Activated CD4-positive, CD25-positive, alpha-beta regulatory T cell treated with anti-CD3 and anti-CD28 coated beads, Interleukin-2, amount 50 U/mL, for 24 hours (primary cell): ENCODE measurements around the gene CHM.
"Not testable (repeated sequence)": the region's sequence is repeated elsewhere in the genome, so short reads cannot be mapped to it uniquely, and the experiment has no call there.

ENCODE experiments used
- ATAC-seq, 2 donors: fragments of 150-1000 bp; cut with Tn5 transposase; one replicate each; pipeline ENCODE4 v1.10.0; 2021; ENCODE audit warnings: mild to moderate bottlenecking in 1 of 2, moderate library complexity in 1 of 2

CHM gene

GRCh38 chrX:85995641-85996040, 51.7 kb downstream of the CHM start:
- ATAC-seq, result no peak

GRCh38 chrX:85994797-85995196, 52.6 kb downstream of the CHM start:
- no peak for ATAC-seq

- ATAC-seq, result no peak
Observed at GRCh38 chrX:85994228-85994627, 53.1 kb downstream of the CHM start.

- ATAC-seq, result no peak
Observed at GRCh38 chrX:85993539-85994197, 53.7 kb downstream of the CHM start.

GRCh38 chrX:85992811-85993229, 54.5 kb downstream of the CHM start:
- peak; percentile 76 to 85 for ATAC-seq

- no peak for ATAC-seq
Observed at GRCh38 chrX:85988353-85988752, 59.0 kb downstream of the CHM start.

GRCh38 chrX:85980286-85980685, 67.1 kb downstream of the CHM start:
- peak in 1 of 2 donors; percentile 24 for ATAC-seq

GRCh38 chrX:85977218-85977617, 70.1 kb downstream of the CHM start:
- no peak for ATAC-seq

GRCh38 chrX:85972351-85972750, 75.0 kb downstream of the CHM start:
- not testable (repeated sequence) for ATAC-seq

- ATAC-seq, result no peak
Observed at GRCh38 chrX:85964744-85965143, 82.6 kb downstream of the CHM start.

GRCh38 chrX:85963736-85964135, 83.6 kb downstream of the CHM start:
- ATAC-seq, result no peak

- no peak for ATAC-seq
Observed at GRCh38 chrX:85955510-85955909, 91.8 kb downstream of the CHM start.

- not testable (repeated sequence) for ATAC-seq
Observed at GRCh38 chrX:85944751-85945150, 102.6 kb downstream of the CHM start.

- no peak for ATAC-seq
Observed at GRCh38 chrX:85941275-85941674, 106.1 kb downstream of the CHM start.

- ATAC-seq, result not testable (repeated sequence)
Observed at GRCh38 chrX:85939942-85940341, 107.4 kb downstream of the CHM start.

GRCh38 chrX:85934399-85934798, 113.0 kb downstream of the CHM start:
- not testable (repeated sequence) for ATAC-seq

GRCh38 chrX:85930099-85930498, 117.3 kb downstream of the CHM start:
- ATAC-seq, result no peak

- no peak for ATAC-seq
Observed at GRCh38 chrX:85928606-85929005, 118.8 kb downstream of the CHM start.

GRCh38 chrX:85927740-85928139, 119.6 kb downstream of the CHM start:
- no peak for ATAC-seq

- no peak for ATAC-seq
Observed at GRCh38 chrX:85922821-85923220, 124.5 kb downstream of the CHM start.

GRCh38 chrX:85916656-85917280, 130.6 kb downstream of the CHM start:
- not testable (repeated sequence) for ATAC-seq

GRCh38 chrX:85914431-85914830, 132.9 kb downstream of the CHM start:
- ATAC-seq, result no peak

GRCh38 chrX:85907316-85907715, 140.0 kb downstream of the CHM start:
- ATAC-seq, result no peak

- no peak for ATAC-seq
Observed at GRCh38 chrX:85906399-85906798, 141.0 kb downstream of the CHM start.

- ATAC-seq, result no peak
Observed at GRCh38 chrX:85905851-85906250, 141.5 kb downstream of the CHM start.
